Heart left ventricle (tissue), 13 donors: ENCODE data around the gene SET.

Experiments used
- POLR2A ChIP-seq, 2 donors: fragments of 450-650 bp; IDR thresholded peaks; one replicate each; pipeline ENCODE4 v1.6.1; 2017; ENCODE audit warnings: antibody characterized with exemption in 2 of 2, mild to moderate bottlenecking in 2 of 2, moderate library complexity in 2 of 2
- TF ChIP-seq, protein P1 (sequence below), 12 donors: fragments of 200-600 bp; sonication (generic) in 4 of 12; IDR thresholded peaks; one replicate each; pipeline versions ENCODE4 v1.5.0 to v1.8.0; 2018 to 2022; ENCODE audit warnings: antibody characterized with exemption in 12 of 12, mild to moderate bottlenecking in 5 of 12
- donor health status: ischemic (EF 13 %, LVEDD 7.1; RV severe dilation, severe dysfunction).
- donor health status: DM: no; HTN: yes; CAD: no.
- donor health status: DM: no; HTN: no; CAD: no.
- donor health status: ischemic (EF 25% LVEDD 6.9; RV normal size, moderate dysfunction).
- donor health status: ischemic (EF 25% LVEDD 5.7; RV mildly dilated, moderate dysfunction).
- donor health status: ischemic (EF 35%, LVEDD 5.7; RV mildly dilated, moderate dysfunction).
- donor health status: nonischemic (EF 11% LVEDD 7.7; RV severe dilation, severe dysfunction).
- donor health status: DM: yes; HTN: yes; CAD: no.
- donor health status: PGD.
- donor health status: ischemic (EF 29% LVEDD 5.4; RV normal size, mild dysfunction).
- donor health status: nonischemic (EF 23%, LVEDD 6.1; RV moderate dilation, normal function).

- TF ChIP-seq, protein P1, sequence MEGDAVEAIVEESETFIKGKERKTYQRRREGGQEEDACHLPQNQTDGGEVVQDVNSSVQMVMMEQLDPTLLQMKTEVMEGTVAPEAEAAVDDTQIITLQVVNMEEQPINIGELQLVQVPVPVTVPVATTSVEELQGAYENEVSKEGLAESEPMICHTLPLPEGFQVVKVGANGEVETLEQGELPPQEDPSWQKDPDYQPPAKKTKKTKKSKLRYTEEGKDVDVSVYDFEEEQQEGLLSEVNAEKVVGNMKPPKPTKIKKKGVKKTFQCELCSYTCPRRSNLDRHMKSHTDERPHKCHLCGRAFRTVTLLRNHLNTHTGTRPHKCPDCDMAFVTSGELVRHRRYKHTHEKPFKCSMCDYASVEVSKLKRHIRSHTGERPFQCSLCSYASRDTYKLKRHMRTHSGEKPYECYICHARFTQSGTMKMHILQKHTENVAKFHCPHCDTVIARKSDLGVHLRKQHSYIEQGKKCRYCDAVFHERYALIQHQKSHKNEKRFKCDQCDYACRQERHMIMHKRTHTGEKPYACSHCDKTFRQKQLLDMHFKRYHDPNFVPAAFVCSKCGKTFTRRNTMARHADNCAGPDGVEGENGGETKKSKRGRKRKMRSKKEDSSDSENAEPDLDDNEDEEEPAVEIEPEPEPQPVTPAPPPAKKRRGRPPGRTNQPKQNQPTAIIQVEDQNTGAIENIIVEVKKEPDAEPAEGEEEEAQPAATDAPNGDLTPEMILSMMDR (IDR thresholded peaks at IDR 0.05) = no peak
- TF ChIP-seq POLR2A (IDR thresholded peaks at IDR 0.05) = no peak
These were observed 54.4 kb downstream of the SET start for GRCh38 chr9:128743421-128743820.
